ENCODE measurements around the gene PRPF31.

PRPF31 gene

GRCh38 chr19:54108496-54108895 lies 7.1 kb upstream of the PRPF31 start:
- DNase-seq: no peak

GRCh38 chr19:54109651-54110050 lies 5.9 kb upstream of the PRPF31 start:
- DNase-seq: no peak

GRCh38 chr19:54114340-54115108 lies 1.0 kb upstream of the PRPF31 start:
- no peak for DNase-seq

GRCh38 chr19:54121259-54121658 lies 5.7 kb downstream of the PRPF31 start:
- DNase-seq: no peak

GRCh38 chr19:54123682-54124081 lies 8.1 kb downstream of the PRPF31 start:
- no peak for DNase-seq

- no peak for DNase-seq
Measured at GRCh38 chr19:54124393-54124792, 8.8 kb downstream of the PRPF31 start.

GRCh38 chr19:54125713-54126112 lies 10.2 kb downstream of the PRPF31 start:
- no peak for DNase-seq

GRCh38 chr19:54127688-54128440 lies 12.3 kb downstream of the PRPF31 start:
- DNase-seq: no peak

- no peak for DNase-seq
Measured at GRCh38 chr19:54128441-54128725, 12.8 kb downstream of the PRPF31 start.

- no peak for DNase-seq
Measured at GRCh38 chr19:54128796-54129616, 13.5 kb downstream of the PRPF31 start.

- no peak for DNase-seq
Measured at GRCh38 chr19:54129617-54129996, 14.1 kb downstream of the PRPF31 start.

GRCh38 chr19:54133312-54133956 lies 17.9 kb downstream of the PRPF31 start:
- no peak for DNase-seq

GRCh38 chr19:54133957-54134590 lies 18.5 kb downstream of the PRPF31 start:
- DNase-seq: no peak

GRCh38 chr19:54136086-54136863 lies 20.7 kb downstream of the PRPF31 start:
- no peak for DNase-seq

- peak; percentile 99 for DNase-seq
Measured at GRCh38 chr19:54136864-54137698, 21.5 kb downstream of the PRPF31 start.

GRCh38 chr19:54137699-54138488 lies 22.3 kb downstream of the PRPF31 start, which contains the start of gene CNOT3:
TSS of gene CNOT3 (plus strand) at chr19:54137762. CDS start at chr19:54142979, 5,217 bp downstream.
- no peak for DNase-seq

- no peak for DNase-seq
Measured at GRCh38 chr19:54138489-54139256, 23.1 kb downstream of the PRPF31 start.

GRCh38 chr19:54141356-54141755 lies 25.8 kb downstream of the PRPF31 start:
- DNase-seq: no peak

- no peak for DNase-seq
Measured at GRCh38 chr19:54142166-54142780, 26.7 kb downstream of the PRPF31 start.

All from NCI-H1694 treated with DMSO at 0.1 percent for 48 hours (cell line).